OCI-LY7 (cell line): ENCODE data around the gene STX18. TPM values are rescaled to one million over a fixed set of nuclear protein-coding genes. Genes with fewer than 3 reads are reported as not detected.
"Not testable (repeated sequence)": the region's sequence is repeated elsewhere in the genome, so short reads cannot be mapped to it uniquely, and the experiment has no call there.

Experiments used
- BruUV-seq: library from RNA; stranded (reverse); fragments of 400-500 nt; replicated peaks from 2 replicates; lab custom pipeline; 2021; lab: Mats Ljungman, UMichigan
- CTCF ChIA-PET: fragments of 300-600 bp; sonication (Branson Sonifier 250); formaldehyde crosslinking; loops from one replicate; lab custom pipeline; 2022; ENCODE audit warnings: antibody characterized with exemption; ENCODE audit not compliant: unreplicated experiment; lab: Charles Lee
- POLR2A ChIA-PET: fragments of 300-600 bp; sonication (Branson Sonifier 250); formaldehyde crosslinking; loops from one replicate; lab custom pipeline; 2022; ENCODE audit warnings: antibody characterized with exemption; lab: Charles Lee
- DNase-seq: peaks from one replicate; pipeline ENCODE4 v3.0.0-alpha.2; 2015; ENCODE audit warnings: low spot score
- H2AFZ ChIP-seq: fragments of 200-600 bp; sonication (generic), shearing (Covaris generic); 2 replicates; pipeline ENCODE4 v1.6.1; 2014; ENCODE audit warnings: mild to moderate bottlenecking, antibody characterized with exemption, low read length, moderate library complexity
- H3K27ac ChIP-seq: fragments of 200-600 bp; sonication (generic); 2 replicates; pipeline ENCODE4 v1.5.1; 2014; ENCODE audit warnings: mixed run types, low read depth, mild to moderate bottlenecking, moderate library complexity, low read length, inconsistent platforms; ENCODE audit not compliant: poor library complexity, severe bottlenecking
- H3K36me3 ChIP-seq: fragments of 200-600 bp; sonication (generic); 2 replicates; pipeline ENCODE4 v1.6.1; 2014; ENCODE audit warnings: mild to moderate bottlenecking, antibody characterized with exemption, low read length, moderate library complexity, mixed read lengths; ENCODE audit not compliant: insufficient read depth
- H3K4me1 ChIP-seq: fragments of 200-600 bp; sonication (generic); 2 replicates; pipeline ENCODE4 v1.5.1; 2014; ENCODE audit warnings: mild to moderate bottlenecking, low read length; ENCODE audit not compliant: insufficient read depth, poor library complexity, severe bottlenecking
- H3K4me2 ChIP-seq: fragments of 200-600 bp; sonication (generic); 2 replicates; pipeline ENCODE4 v1.6.1; 2014; ENCODE audit warnings: mild to moderate bottlenecking, low read length
- H3K4me3 ChIP-seq: fragments of 200-600 bp; sonication (generic); 2 replicates; pipeline ENCODE4 v1.5.1; 2014; ENCODE audit warnings: mild to moderate bottlenecking, low read depth, low read length; ENCODE audit not compliant: poor library complexity, severe bottlenecking
- H3K79me2 ChIP-seq: fragments of 200-600 bp; sonication (generic); 2 replicates; pipeline ENCODE4 v1.6.1; 2016; ENCODE audit warnings: low read depth, mild to moderate bottlenecking, low read length, moderate library complexity, mixed read lengths; ENCODE audit not compliant: insufficient read depth
- H3K9me2 ChIP-seq: fragments of 200-600 bp; sonication (generic); 2 replicates; pipeline ENCODE4 v1.6.1; 2016; ENCODE audit warnings: mild to moderate bottlenecking, low read length, mixed read lengths; ENCODE audit not compliant: insufficient read depth
- H3K9me3 ChIP-seq: fragments of 200-600 bp; sonication (generic); 2 replicates; pipeline ENCODE4 v1.6.1; 2014; ENCODE audit warnings: mild to moderate bottlenecking, mixed run types, low read length, mixed read lengths
- H4K20me1 ChIP-seq: fragments of 200-600 bp; sonication (generic); 2 replicates; pipeline ENCODE4 v1.6.1; 2014; ENCODE audit warnings: mild to moderate bottlenecking, antibody characterized with exemption, low read length, moderate library complexity, mixed read lengths; ENCODE audit not compliant: insufficient read depth
- EZH2phosphoT487 ChIP-seq: fragments of 200-600 bp; sonication (generic); IDR thresholded peaks from 2 replicates; pipeline ENCODE4 v1.6.1; 2018; ENCODE audit warnings: low read depth, borderline replicate concordance, mild to moderate bottlenecking, mixed run types, antibody characterized with exemption, low read length, moderate library complexity, mixed read lengths
- intact Hi-C: fragments of 100-400 bp; cut with micrococcal nuclease; formaldehyde crosslinking; loops from one replicate; pipeline ENCODE4 v1.10.0; 2022; ENCODE audit not compliant: unreplicated experiment
- total RNA-seq, 2 experiments: library from RNA; depleted of rRNA in 1 of 2; stranded (reverse); fragments of >200 nt in 1 of 2; shearing (Covaris generic) in 1 of 2; gene quantifications; 2 replicates each; pipeline ENCODE4 v1.2.3, GENCODE V29; 2014 to 2022
- TF ChIP-seq, protein P1 (sequence below): fragments of 200-600 bp; sonication (generic); conservative IDR thresholded peaks from 2 replicates; pipeline ENCODE4 v1.5.1; 2014; ENCODE audit warnings: mild to moderate bottlenecking, antibody characterized with exemption, low read length, moderate library complexity, mixed read lengths

Gene STX18
- total RNA-seq, 2 experiments from 2014 or later = 30.6 to 35.2 TPM

DNA sequence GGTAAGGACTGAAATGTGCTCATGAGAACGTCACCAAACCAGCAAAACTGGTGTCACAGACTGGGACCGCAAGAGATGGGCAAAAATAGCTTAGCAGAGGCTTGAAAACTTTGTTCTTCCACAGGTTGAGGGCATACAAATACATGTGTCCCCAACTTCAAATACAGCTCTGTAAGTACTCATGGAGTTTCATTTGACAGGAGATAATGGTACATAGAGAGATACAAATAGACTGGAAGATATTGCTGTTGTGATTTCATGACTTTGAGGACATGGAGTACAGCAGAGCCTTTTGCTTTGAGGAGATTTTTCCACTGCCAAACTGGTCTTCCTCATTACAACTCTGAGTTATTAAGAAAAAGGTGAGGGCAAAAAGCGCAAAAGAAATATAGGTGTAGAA is 70.7 kb downstream of the STX18 start:
- H3K4me2 ChIP-seq = no peak overlapping the region
- H3K4me3 ChIP-seq = no peak overlapping the region
- no TSS peak for BruUV-seq
- H3K9me2 ChIP-seq = no peaks in the 10 kb centered on the region
- no peaks in the 10 kb centered on the region for H3K4me1 ChIP-seq
- 0 out of 2 replicates have a peak, but pooled peaks cover 5% of the 10 kb centered on the region for H3K9me3 ChIP-seq
- no peaks in the 10 kb centered on the region for H3K79me2 ChIP-seq
- no peak overlapping the region for H2AFZ ChIP-seq
- CTCF ChIA-PET = no interaction called here
- peaks cover 49% of the 10 kb centered on the region for H3K36me3 ChIP-seq
- no peak for TF ChIP-seq EZH2phosphoT487
- no peaks in the 10 kb centered on the region for H4K20me1 ChIP-seq
- intact Hi-C loops = no loop called here
- POLR2A ChIA-PET = interaction anchor here (0.8 to 1.1 kb wide), 2 partner anchors 10 to 38 kb away, joined by 3 to 6 read pairs; no protein-coding TSS in a partner anchor
- no peak overlapping the region for H3K27ac ChIP-seq
- DNase-seq = no peak

DNA sequence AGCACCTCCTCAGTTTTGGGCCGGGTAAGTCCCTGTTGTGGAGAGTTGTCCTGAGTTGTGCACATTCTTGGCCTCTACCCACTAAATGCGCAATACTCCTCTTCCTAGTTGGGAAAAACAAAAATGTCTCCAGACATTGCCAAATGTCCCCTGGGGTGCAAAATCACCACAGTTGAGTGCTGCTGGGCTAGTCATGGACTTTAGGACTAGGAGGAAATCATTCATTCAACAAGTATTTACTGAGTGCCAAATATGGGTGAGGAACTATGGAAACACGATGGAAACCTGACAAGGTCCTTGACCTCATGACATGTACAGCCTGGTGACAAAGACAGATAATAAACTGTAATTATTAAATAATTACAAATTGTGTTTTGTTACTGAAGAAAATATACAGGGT is 71.6 kb downstream of the STX18 start:
- Histone ChIP-seq H3K36me3 (peaks cover 59% of the 10 kb centered on the region), H4K20me1 (no peaks in the 10 kb centered on the region), H3K9me2 (no peaks in the 10 kb centered on the region), H3K79me2 (no peaks in the 10 kb centered on the region), H2AFZ (no peak overlapping the region), H3K4me1 (no peaks in the 10 kb centered on the region), H3K9me3 (0 out of 2 replicates have a peak, but pooled peaks cover 5% of the 10 kb centered on the region), H3K4me3 (no peak overlapping the region), H3K27ac (no peak overlapping the region), H3K4me2 (no peak overlapping the region)
- ChIA-PET POLR2A (no interaction called here), CTCF (no interaction called here)
- TF ChIP-seq, protein P1, sequence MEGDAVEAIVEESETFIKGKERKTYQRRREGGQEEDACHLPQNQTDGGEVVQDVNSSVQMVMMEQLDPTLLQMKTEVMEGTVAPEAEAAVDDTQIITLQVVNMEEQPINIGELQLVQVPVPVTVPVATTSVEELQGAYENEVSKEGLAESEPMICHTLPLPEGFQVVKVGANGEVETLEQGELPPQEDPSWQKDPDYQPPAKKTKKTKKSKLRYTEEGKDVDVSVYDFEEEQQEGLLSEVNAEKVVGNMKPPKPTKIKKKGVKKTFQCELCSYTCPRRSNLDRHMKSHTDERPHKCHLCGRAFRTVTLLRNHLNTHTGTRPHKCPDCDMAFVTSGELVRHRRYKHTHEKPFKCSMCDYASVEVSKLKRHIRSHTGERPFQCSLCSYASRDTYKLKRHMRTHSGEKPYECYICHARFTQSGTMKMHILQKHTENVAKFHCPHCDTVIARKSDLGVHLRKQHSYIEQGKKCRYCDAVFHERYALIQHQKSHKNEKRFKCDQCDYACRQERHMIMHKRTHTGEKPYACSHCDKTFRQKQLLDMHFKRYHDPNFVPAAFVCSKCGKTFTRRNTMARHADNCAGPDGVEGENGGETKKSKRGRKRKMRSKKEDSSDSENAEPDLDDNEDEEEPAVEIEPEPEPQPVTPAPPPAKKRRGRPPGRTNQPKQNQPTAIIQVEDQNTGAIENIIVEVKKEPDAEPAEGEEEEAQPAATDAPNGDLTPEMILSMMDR = no peak
- no peak for TF ChIP-seq EZH2phosphoT487
- no peak for DNase-seq
- intact Hi-C loops = no loop called here
- no TSS peak for BruUV-seq

DNA sequence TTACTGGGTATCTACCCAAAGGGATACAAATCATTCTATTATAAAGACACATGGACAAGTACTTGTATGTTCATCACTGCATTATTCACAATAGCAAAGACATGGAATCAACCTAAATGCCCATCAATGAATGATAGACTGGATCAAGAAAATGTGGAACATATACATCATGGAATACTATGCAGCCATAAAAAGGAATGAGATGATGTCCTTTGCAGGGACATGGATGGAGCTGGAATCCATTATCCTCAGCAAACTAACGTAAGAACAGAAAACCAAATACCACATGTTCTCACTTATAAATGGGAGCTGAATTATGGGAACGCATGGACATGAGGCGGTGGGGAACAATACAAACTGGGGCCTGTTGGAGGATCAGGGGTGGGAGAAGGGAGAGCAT is 76.6 kb downstream of the STX18 start:
- H3K79me2 ChIP-seq, CTCF ChIA-PET, intact Hi-C loops, H4K20me1 ChIP-seq, H3K27ac ChIP-seq, H3K4me3 ChIP-seq, H3K9me3 ChIP-seq, DNase-seq, H3K9me2 ChIP-seq, H3K4me2 ChIP-seq, H2AFZ ChIP-seq, BruUV-seq, H3K4me1 ChIP-seq: not testable (repeated sequence)
- peaks cover 51% of the 10 kb centered on the region for H3K36me3 ChIP-seq
- POLR2A ChIA-PET = interaction anchor here (1.0 to 1.9 kb wide), 2 partner anchors 8 to 10 kb away, joined by 3 to 12 read pairs; no protein-coding TSS in a partner anchor
